Chondrocyte (in vitro differentiated cells): ENCODE data around the gene GABRG3. TPM values are rescaled to one million over a fixed set of nuclear protein-coding genes. Genes with fewer than 3 reads are reported as not detected.

Experiments
- DNase-seq: peaks from one replicate; pipeline ENCODE4 v3.0.0; 2021; ENCODE audit warnings: mixed read lengths, low spot score
- H3K27ac Mint-ChIP-seq: one replicate; pipeline ENCODE4 v1.8.0; 2021; ENCODE audit warnings: mild to moderate bottlenecking, moderate library complexity, mixed read lengths; ENCODE audit not compliant: unreplicated experiment
- H3K27me3 Mint-ChIP-seq: 2 replicates; pipeline ENCODE4 v1.8.0; 2021; ENCODE audit warnings: low read depth, mixed read lengths
- H3K36me3 Mint-ChIP-seq: 2 replicates; pipeline ENCODE4 v1.8.0; 2021; ENCODE audit warnings: low read depth, mixed read lengths
- H3K4me1 Mint-ChIP-seq: 2 replicates; pipeline ENCODE4 v1.8.0; 2021; ENCODE audit warnings: low read depth, mild to moderate bottlenecking, mixed read lengths
- H3K4me3 Mint-ChIP-seq: one replicate; pipeline ENCODE4 v1.8.0; 2021; ENCODE audit warnings: mild to moderate bottlenecking, moderate library complexity, mixed read lengths; ENCODE audit not compliant: unreplicated experiment
- H3K9me3 Mint-ChIP-seq: 2 replicates; pipeline ENCODE4 v1.8.0; 2021; ENCODE audit warnings: low read depth, mixed read lengths
- CTCF ChIP-seq: fragments of 200-600 bp; sonication (generic); IDR thresholded peaks from 2 replicates; pipeline ENCODE4 v1.5.0; 2021; ENCODE audit warnings: antibody characterized with exemption, mild to moderate bottlenecking, moderate library complexity
- total RNA-seq: library from RNA; stranded (reverse); gene quantifications from 3 replicates; pipeline ENCODE4 v1.2.1, GENCODE V29; 2021

GABRG3 gene
- total RNA-seq, 1 donor from 2014 or later = not detected

- Mint-ChIP-seq H3K27ac (no peak overlapping the region), H3K4me3 (no peak overlapping the region), H3K36me3 (no peaks in the 10 kb centered on the region), H3K9me3 (no peaks in the 10 kb centered on the region), H3K4me1 (peaks cover 30% of the 10 kb centered on the region), H3K27me3 (no peaks in the 10 kb centered on the region)
- DNase-seq = no peak
- TF ChIP-seq CTCF = no peak
Measured at GRCh38 chr15:27089233-27089586, 118.2 kb downstream of the GABRG3 start.

- Mint-ChIP-seq H3K27me3 (no peaks in the 10 kb centered on the region), H3K36me3 (no peaks in the 10 kb centered on the region), H3K9me3 (no peaks in the 10 kb centered on the region), H3K4me3 (no peak overlapping the region), H3K4me1 (peaks cover 30% of the 10 kb centered on the region), H3K27ac (no peak overlapping the region)
- no peak for TF ChIP-seq CTCF
- DNase-seq = no peak
Measured at GRCh38 chr15:27089676-27090075, 118.7 kb downstream of the GABRG3 start.

- no peak for TF ChIP-seq CTCF
- no peak for DNase-seq
- Mint-ChIP-seq H3K4me1 (peaks cover 23% of the 10 kb centered on the region), H3K36me3 (no peaks in the 10 kb centered on the region), H3K27me3 (no peaks in the 10 kb centered on the region), H3K4me3 (no peak overlapping the region), H3K9me3 (no peaks in the 10 kb centered on the region), H3K27ac (peak overlapping the region; percentile 47)
Measured at GRCh38 chr15:27091270-27091940, 120.4 kb downstream of the GABRG3 start.

- no peaks in the 10 kb centered on the region for H3K36me3 Mint-ChIP-seq
- peaks cover 17% of the 10 kb centered on the region for H3K4me1 Mint-ChIP-seq
- no peak for DNase-seq
- H3K4me3 Mint-ChIP-seq = no peak overlapping the region
- no peak for TF ChIP-seq CTCF
- H3K9me3 Mint-ChIP-seq = no peaks in the 10 kb centered on the region
- no peak overlapping the region for H3K27ac Mint-ChIP-seq
- H3K27me3 Mint-ChIP-seq = no peaks in the 10 kb centered on the region
Measured at GRCh38 chr15:27092390-27092789, 121.4 kb downstream of the GABRG3 start.

GRCh38 chr15:27094235-27094634 lies 123.3 kb downstream of the GABRG3 start:
- Mint-ChIP-seq H3K9me3 (no peaks in the 10 kb centered on the region), H3K4me3 (no peak overlapping the region), H3K4me1 (peaks cover 17% of the 10 kb centered on the region), H3K27me3 (no peaks in the 10 kb centered on the region), H3K36me3 (no peaks in the 10 kb centered on the region), H3K27ac (no peak overlapping the region)
- no peak for TF ChIP-seq CTCF
- DNase-seq = no peak
